Measurements from ENCODE around the gene PRF1. TPM values are rescaled to one million over a fixed set of nuclear protein-coding genes. Genes with fewer than 3 reads are reported as not detected.
"Not testable (repeated sequence)": the region's sequence is repeated elsewhere in the genome, so short reads cannot be mapped to it uniquely, and the experiment has no call there.

Gene PRF1
- total RNA-seq, 4 donors from 2014 or later = 0.18 to 2.1 (median 0.31) TPM; not detected in 1

- in situ Hi-C loops (cut with MboI; ENCODE audit: low sequenced_read_pairs in 4 of 4) = no loop called here
- H3K4me3 ChIP-seq = no peak overlapping the region
- intact Hi-C loops (cut with DNase I; ENCODE audit: low total_unique reads) = no loop called here
- no peaks in the 10 kb centered on the region for H3K27me3 ChIP-seq
- TF ChIP-seq CTCF (IDR thresholded peaks at IDR 0.05 in 4 of 5, conservative IDR thresholded peaks at IDR 0.05 in 1 of 5) = no peak
- TF ChIP-seq POLR2A (IDR thresholded peaks at IDR 0.05) = no peak
- H3K9me3 ChIP-seq = no peaks in the 10 kb centered on the region
- no peaks in the 10 kb centered on the region for H3K36me3 ChIP-seq
- no peaks in the 10 kb centered on the region for H3K4me1 ChIP-seq
- DNase-seq = no peak
- H3K27ac ChIP-seq = no peak overlapping the region
- no peak for ATAC-seq
Measured at GRCh38 chr10:70649526-70649925, 47.0 kb upstream of the PRF1 start.

GRCh38 chr10:70648427-70648826 lies 45.9 kb upstream of the PRF1 start:
- ATAC-seq (no peak), DNase-seq (no peak)
- Histone ChIP-seq H3K36me3 (no peaks in the 10 kb centered on the region), H3K9me3 (no peaks in the 10 kb centered on the region), H3K4me3 (no peak overlapping the region), H3K27me3 (no peaks in the 10 kb centered on the region), H3K4me1 (no peaks in the 10 kb centered on the region), H3K27ac (no peak overlapping the region)
- intact Hi-C loops (cut with DNase I; ENCODE audit: low total_unique reads) = no loop called here
- TF ChIP-seq CTCF (IDR thresholded peaks at IDR 0.05 in 4 of 5, conservative IDR thresholded peaks at IDR 0.05 in 1 of 5) = no peak
- no peak for TF ChIP-seq POLR2A (IDR thresholded peaks at IDR 0.05)
- in situ Hi-C loops (cut with MboI; ENCODE audit: low sequenced_read_pairs in 4 of 4) = no loop called here

GRCh38 chr10:70647086-70647485 lies 44.5 kb upstream of the PRF1 start:
- no peak for ATAC-seq
- no peaks in the 10 kb centered on the region for H3K36me3 ChIP-seq
- no peaks in the 10 kb centered on the region for H3K4me1 ChIP-seq
- H3K9me3 ChIP-seq = no peaks in the 10 kb centered on the region
- H3K27me3 ChIP-seq = no peaks in the 10 kb centered on the region
- no peak for DNase-seq
- intact Hi-C loops (cut with DNase I; ENCODE audit: low total_unique reads) = no loop called here
- H3K27ac ChIP-seq = no peak overlapping the region
- H3K4me3 ChIP-seq = no peak overlapping the region
- in situ Hi-C loops (cut with MboI; ENCODE audit: low sequenced_read_pairs in 4 of 4) = no loop called here
- TF ChIP-seq CTCF (IDR thresholded peaks at IDR 0.05 in 4 of 5, conservative IDR thresholded peaks at IDR 0.05 in 1 of 5) (no peak), POLR2A (IDR thresholded peaks at IDR 0.05) (no peak)

GRCh38 chr10:70644959-70645358 lies 42.4 kb upstream of the PRF1 start:
- H3K36me3 ChIP-seq; intact Hi-C loops (cut with DNase I; ENCODE audit: low total_unique reads); H3K27ac ChIP-seq; H3K27me3 ChIP-seq; H3K4me1 ChIP-seq; ATAC-seq; H3K4me3 ChIP-seq; H3K9me3 ChIP-seq; DNase-seq; in situ Hi-C loops (cut with MboI; ENCODE audit: low sequenced_read_pairs in 4 of 4): not testable (repeated sequence)

- in situ Hi-C loops (cut with MboI; ENCODE audit: low sequenced_read_pairs in 4 of 4); intact Hi-C loops (cut with DNase I; ENCODE audit: low total_unique reads): not testable (repeated sequence)
Measured at GRCh38 chr10:70643272-70643671, 40.7 kb upstream of the PRF1 start.

GRCh38 chr10:70639640-70640383 lies 37.3 kb upstream of the PRF1 start:
- intact Hi-C loops (cut with DNase I; ENCODE audit: low total_unique reads); H3K9me3 ChIP-seq; DNase-seq; ATAC-seq; H3K36me3 ChIP-seq; H3K4me3 ChIP-seq; in situ Hi-C loops (cut with MboI; ENCODE audit: low sequenced_read_pairs in 4 of 4); H3K27me3 ChIP-seq; H3K27ac ChIP-seq; H3K4me1 ChIP-seq: not testable (repeated sequence)

More at GRCh38 chr10:70643272-70643671, 40.7 kb upstream of the PRF1 start:
- not testable (repeated sequence) for H3K9me3 ChIP-seq, H3K36me3 ChIP-seq, H3K27me3 ChIP-seq, DNase-seq, H3K27ac ChIP-seq, H3K4me3 ChIP-seq, ATAC-seq, H3K4me1 ChIP-seq

GRCh38 chr10:70634515-70634914 lies 32.0 kb upstream of the PRF1 start:
- H3K27me3 ChIP-seq; in situ Hi-C loops (cut with MboI; ENCODE audit: low sequenced_read_pairs in 4 of 4); H3K27ac ChIP-seq; intact Hi-C loops (cut with DNase I; ENCODE audit: low total_unique reads); H3K4me3 ChIP-seq; H3K36me3 ChIP-seq; H3K4me1 ChIP-seq; ATAC-seq; H3K9me3 ChIP-seq; DNase-seq: not testable (repeated sequence)

All from gastrocnemius medialis (tissue), 4 donors.